Measurements from ENCODE around the gene PLSCR2.
"Not testable (repeated sequence)": the region's sequence is repeated elsewhere in the genome, so short reads cannot be mapped to it uniquely, and the experiment has no call there.

Gene PLSCR2

DNA sequence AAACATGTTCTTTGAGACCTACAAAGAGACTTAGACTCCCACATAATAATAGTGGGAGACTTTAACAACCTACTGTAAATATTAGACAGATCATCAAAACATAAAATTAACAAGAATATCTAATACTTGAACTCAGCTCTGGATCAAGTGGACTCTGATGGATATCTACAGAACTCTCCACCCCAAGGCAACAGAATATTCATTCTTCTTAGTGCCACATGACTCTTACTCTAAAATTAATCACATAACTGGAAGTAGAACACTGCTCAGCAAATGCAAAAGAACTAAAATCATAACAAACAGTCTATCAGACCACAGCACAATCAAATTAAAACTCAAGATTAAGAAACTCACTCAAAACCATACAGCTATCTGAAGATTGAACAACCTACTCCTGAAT, 15.9 kb upstream of the PLSCR2 start:
- no peak for DNase-seq

DNA sequence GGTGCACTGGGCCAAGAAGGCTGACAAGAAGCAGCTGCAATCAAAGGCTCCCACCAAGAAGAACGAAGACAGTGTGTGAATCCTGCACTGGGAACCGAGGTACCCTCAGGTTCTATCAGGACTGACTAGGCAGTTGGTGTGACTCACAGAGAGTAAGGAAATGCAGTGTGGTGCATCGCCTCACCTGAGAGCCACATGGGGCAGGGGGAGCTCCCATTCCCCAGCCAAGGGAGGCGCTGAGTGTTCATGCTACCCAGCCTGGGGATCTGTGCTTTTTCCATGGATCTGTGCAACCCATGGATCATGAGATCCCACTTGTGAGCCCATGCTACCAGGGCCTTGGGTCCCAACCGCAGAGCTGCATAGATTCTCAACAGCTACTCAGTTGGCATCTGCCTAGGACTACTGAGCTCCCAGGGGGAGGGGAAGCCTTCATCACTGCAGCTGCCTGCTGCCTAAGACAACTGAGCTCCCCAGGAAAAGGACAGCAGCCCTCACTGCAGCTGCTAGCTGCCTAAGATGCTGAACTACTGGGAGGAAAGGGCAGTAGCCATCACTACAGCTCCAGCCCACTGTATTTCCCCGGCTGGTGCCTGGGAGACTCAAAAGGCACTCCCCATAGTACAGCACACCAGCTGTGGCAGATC, 6.9 kb upstream of the PLSCR2 start:
- no peak for DNase-seq

DNA sequence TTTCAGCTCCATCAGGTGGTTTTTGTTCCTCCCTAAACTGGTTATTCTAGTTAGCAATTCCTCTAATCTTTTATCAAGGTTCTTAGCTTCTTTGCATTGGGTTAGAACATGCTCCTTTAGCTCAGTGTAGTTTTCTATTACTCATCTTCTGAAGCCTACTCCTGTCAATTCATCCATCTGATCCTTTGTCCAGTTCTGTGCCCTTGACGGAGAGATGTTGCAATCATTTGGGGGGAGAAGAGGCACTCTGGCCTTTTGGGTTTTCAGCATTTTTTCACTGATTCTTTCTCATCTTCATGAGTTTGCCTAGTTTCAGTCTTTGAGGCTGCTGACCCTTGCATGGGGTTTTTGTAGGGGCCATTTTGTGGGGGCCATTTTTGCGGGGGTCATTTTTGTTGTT, 5.6 kb upstream of the PLSCR2 start:
- not testable (repeated sequence) for DNase-seq

DNA sequence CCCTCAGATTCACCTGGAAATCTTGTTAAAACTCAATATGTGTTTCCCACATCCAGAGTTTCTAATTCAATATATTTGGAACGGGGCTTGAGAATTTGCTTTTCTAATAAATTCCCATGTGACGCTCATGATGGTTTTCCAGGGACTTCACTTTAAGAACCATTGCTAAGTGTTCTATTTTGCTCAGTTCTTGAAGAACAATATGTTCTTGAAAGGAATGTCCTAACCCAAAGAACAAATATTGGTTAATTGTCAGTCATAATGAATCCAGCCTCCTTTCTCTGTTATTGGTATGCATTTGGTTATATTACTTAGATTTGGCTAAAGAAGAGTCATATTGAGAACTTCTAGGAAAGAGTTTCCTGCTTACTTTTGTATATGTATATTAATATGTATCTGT, 4.4 kb upstream of the PLSCR2 start:
- DNase-seq: no peak

DNA sequence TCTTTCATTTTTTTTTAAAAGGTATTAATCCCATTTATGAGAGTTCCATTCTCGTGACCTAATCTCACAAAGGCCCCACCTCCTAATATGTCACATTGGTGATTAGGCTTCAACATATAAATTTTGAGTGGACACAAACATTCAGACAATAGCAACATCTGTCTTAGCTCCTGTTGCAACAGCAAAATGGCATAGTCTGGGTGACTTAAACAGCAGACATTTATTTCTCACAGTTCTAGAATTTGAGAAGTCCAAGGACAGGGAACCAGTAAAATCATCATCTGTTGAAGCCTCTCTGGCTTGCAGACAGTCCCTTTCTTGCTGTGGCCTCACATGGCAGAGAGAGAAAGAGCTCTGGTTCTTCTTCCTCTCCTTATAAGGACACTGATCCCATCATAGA, 3.2 kb upstream of the PLSCR2 start:
- DNase-seq: no peak

DNA sequence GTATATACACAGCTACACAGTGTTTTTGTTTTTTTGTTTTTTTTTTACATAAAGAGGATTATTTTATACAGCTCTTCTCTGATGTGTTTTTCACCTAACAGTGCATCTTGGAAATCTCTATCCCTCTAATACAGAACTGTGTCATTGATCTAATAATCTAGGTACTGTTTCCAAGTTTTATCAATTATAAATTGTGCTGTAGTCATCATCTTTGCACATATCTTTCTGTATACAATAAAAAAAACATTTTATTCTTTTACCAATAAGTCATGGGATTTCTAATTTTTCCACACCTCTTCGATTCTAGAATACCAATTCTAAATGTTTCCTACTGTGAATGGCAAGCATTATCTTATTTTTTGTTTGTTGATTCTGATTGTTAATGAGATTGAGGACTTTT, 1.7 kb upstream of the PLSCR2 start:
- DNase-seq: no peak

DNA sequence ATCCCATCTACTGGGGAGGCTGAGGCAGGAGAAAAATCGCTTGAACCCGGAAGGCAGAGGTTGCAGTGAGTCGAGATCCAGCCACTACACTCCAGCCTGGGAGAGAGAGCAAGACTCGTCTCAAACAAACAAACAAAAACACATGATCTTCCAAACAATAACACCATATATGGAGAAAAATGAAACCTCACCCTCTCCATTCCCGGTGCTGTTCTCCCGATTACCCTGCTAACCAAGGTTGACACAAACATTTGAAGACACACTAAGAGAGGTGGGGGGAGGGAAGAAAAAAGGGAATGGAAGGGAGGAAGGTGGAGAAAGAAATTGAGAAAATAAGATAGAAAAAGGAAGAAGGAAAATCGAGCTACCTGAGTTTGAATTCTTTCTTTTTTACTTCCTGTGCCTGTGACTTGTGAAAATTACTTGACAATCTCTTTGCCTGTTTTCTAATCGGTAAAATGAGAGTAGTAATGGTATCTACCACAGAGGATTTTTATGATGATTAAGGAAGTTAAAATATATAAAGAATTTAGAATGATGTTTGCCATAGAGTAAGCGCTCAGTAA, 1.1 kb upstream of the PLSCR2 start:
- no peak for DNase-seq

DNA sequence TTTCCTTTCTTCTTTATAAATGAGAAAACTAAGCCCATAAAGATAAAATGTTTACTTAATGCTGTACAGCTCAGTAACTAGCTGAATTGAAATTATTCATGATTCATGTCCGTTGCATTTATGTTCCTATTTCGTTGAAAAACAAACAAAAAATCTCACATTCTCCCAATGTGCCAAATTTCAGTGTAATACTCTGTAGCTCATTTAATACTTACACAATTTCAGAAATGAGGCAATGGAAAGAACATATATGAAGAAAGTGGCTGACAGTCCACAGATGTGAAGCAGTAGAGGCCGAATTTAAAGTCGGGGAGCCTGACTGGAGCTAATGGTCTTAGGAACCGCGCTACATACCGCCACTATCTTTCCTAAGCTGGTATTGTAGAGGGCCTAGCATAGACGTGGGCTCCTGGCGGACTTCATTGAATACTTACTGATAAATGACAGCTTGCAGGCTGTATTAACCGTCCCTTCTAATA, 651 bp downstream of the PLSCR2 start:
- no peak for DNase-seq

DNA sequence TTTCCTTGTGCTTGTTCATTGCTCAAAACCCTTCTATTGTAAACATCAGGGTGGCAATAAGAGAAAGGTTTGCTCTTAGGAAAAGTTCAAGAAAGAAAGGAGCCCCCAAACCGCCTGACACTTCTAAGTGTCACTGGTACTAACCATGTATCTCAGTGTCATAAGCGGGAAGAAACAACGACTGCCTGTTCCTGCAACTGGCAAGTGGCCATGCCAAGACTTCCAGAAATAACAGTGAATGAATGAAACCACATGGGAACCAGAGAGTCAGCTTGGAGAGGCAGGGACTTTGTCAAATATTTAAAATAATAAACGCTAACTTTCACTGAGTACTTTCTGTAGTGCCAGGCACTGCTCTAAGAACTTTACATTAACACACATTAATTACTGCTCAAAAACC, 1.1 kb downstream of the PLSCR2 start:
- DNase-seq: no peak

DNA sequence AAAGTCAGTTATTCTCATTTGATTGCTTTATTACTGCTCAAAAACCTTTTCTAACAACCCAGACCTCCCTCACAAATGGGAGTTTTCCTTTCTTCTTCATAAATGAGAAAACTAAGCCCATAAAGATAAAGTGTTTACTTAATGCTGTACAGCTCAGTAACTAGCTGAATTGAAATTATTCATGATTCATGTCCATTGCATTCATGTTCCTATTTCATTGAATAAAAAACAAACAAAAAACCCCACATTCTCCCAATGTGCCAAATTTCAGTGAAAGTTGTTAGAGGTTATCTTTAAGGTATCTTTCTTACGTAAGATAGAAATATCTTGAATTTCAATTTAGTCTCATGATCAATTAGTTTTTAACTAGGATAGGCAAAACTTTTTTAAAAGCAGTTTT, 2.8 kb downstream of the PLSCR2 start:
- DNase-seq: no peak

DNA sequence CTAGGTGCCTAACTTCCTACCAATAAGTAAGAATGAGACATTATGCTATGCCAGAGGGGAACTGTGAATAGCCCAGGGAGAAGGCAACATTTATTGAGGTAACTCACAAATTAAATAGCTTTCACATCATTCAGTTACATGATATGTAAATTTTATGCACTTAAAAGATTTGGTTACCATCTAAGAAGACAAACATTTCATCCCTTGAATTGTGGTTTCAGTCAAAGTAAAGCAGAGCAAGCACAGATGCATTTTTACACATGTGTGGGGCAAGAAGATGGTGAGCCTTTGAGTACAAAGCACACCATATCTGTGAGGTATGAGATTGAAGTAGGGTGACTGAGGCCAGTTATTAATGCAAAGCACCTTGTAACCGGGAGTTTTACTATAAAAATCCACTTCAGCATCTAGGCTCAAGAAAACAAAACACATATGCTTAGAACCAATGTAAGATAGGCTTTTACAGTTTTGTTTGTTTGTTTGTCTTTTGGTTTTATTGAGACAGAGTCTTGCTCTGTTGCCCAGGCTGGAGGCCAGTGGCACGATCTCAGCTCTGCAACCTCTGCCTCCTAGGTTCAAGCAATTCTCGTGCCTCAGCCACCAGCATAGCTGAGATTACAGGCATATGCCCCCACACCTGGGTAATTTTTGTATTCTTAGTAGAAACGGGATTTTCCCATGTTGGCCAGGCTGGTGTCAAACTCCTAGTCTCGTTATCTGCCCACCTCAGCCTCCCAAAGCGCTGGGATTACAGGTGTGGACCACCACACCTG, 3.5 kb downstream of the PLSCR2 start:
- DNase-seq: no peak

DNA sequence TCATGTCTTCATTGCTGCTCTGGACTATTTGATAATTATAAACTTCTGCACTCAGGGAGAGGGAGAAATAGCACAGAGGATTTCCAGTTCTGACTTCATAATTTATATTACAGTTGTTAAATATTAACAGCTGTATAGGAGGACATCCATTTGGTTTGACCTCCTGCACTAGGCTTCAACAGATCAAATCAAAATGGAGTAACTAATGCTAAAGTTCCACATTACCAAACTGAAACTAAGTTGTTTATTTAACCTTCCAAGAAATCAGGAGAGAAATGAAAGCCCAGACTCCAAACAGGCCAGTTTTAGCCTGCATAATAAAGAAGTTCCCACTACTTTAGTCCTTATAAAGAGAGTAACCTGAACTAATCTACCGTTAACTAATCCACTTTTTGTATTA, 4.6 kb downstream of the PLSCR2 start:
- no peak for DNase-seq

DNA sequence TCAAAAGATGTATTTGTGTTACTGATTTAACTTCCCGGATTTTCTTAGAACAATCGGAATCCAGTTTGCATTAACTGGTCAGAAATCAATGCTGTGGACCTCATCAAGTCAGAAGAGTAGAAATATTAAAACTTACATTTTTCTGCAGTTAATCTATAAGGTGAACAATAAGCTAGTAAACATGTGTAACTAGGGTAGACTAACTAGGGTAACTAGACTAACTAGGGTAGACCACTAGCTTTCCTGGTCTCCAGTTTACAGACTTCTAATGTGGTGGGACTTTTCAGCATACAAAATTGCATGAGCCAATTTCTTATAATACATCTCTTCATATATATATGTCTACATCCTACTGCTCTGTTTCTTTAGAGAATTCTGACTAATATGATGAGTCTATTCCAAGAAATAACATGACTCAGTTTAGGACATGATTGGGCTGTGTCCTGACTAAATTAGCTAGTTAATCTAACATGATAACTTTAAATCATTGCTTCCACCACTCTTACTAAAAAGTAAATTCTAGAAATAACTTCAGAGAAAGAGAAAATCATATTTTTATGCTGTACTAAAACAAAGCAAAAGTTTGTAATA, 5.3 kb downstream of the PLSCR2 start:
- no peak for DNase-seq

DNA sequence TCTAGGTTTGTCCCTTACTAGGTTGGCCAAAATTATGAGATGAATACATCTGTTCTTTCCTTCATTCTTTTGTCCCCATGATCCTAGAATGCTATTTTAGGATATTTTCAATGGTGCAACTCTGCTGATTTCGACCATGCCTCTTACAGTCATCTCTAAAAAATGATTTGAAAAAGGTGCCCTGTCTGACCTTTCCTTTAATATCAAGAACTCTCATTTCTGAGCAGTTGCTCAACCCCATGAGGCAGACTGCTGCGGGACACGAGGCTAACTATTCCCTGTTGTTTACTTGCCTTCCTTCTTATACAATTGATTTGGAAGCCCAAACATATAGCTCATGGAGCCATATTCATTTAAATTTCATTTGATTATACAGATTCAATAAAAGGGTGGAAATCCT, 14.6 kb downstream of the PLSCR2 start:
- no peak for DNase-seq

DNA sequence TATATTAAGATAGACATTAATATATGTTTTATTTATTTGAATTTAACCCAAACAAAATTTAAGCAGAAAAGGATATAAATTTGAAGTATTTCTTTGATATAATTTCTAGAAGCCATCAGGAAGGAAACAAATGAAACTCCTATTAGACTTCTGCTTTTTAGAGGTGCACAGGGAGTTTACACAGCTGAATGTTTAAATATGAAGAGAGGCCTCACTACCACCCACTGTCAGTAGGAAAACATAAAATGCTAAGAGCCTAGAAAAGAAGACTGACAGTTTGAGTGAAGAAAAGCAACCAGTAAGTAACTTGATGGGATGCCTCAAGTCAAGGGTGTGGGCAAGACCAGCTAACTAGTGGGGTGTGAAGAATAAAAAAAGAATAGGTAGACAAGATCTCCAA, 19.7 kb downstream of the PLSCR2 start:
- no peak for DNase-seq

DNA sequence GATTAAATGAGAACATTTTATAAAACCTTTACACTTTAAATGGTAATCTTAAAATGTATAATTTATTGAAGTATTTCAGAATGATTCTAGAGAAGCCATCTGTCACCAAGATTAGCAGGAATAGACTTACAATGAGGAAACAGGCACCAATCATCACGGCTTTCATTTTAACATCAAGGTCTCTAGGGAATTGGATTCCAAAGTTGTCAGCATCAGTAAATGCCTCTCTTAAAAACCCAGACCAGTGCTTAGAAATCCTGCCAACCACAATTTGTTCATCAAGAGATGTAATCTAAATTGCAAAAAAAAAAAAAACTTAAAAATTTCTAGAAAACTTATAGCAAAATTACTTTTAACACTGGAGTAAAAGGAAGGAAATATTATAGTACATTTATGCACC, 20.3 kb downstream of the PLSCR2 start:
- DNase-seq: no peak

DNA sequence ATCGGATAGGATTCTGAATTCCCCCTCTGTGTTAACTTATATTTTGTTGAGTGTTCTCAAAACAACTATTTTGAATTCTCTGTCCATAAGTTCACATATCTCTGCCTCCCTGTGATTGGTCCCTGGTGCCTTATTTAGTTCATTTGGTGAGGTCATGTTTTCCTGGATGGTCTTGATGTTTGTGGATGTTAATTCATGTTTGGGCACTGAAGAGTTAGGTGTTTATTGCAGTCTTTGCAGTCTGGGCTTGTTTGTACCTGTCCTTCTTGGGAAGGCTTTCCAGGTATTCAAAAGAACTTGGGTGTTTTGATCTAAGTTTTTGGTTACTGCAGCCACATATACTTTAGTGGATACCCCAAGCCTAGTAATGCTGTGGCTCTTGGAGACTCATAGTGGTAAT, 23.3 kb downstream of the PLSCR2 start:
- no peak for DNase-seq

DNA sequence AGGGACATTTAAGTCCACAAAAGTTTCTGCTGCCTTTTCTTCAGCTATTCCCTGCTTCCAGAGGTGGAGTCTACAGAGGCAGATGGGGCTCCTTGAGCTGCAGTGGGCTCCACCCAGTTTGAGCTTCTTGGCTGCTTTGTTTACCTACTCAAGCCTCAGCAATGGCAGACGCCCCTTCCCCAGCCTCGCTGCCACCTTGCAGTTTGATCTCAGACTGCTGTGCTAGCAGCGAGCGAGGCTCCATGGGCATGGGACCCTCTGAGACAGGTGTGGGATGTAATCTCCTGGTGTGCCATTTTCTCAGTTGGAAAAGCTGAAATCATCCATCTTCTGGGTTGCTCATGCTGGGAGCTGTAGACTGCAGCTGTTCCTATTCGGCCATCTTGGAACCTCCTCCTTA, 29.1 kb downstream of the PLSCR2 start:
- DNase-seq: not testable (repeated sequence)

DNA sequence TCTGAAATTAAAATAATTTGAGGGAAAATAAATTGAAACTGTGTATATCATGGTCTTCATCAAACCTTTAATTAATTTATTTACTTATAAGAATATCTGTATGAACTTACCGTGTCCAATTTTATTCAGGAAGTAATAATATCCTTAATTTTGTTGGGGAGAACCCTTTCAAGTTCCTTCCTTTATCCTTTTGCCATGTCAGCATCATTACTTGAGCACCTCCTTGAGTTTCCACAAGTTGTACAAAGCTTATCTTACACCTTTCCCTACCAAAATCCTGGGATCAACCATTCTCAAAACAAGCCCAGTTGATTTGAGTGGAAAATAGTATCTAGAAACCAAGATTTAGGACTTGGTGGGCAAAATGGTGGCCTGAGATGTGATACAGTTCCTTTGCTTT, 37.3 kb downstream of the PLSCR2 start:
- DNase-seq: no peak

DNA sequence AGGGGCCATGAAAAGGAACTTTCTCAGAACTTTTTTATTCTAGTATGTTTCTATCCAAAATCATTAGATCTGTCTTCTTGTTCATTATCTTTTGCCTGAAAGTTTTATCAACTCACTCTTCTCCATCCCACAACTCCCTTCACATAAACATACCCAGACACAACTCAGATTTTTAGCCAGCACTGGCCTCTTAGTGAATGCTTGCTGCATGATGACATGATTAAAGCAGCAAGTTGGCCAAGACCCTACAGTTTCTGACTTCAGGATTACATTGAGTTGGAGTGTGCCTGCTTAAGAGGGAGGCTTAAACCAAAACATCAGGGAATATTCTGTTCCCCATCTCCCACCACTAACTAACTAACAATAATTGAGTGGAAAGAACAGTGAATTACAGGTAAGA, 38.1 kb downstream of the PLSCR2 start:
- DNase-seq: no peak

DNA sequence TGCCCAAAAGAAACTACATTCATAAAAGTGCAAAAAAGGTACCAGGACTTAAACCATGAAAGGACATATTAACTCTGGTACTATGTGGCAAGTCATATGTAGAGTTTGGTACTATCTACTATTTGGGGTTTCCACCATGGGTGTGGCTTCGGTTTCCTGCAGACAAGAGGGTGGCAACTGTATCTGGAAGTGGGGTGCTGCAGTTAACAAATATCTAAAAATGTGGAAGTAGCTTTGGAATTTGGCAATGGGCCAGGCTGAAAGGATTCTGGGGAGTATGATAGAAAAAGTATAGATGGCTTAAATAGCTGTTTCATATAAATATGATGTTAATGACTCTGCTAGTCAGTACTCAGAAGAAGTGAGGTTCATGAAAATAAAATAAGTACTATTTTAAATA, 44.0 kb downstream of the PLSCR2 start:
- no peak for DNase-seq

DNA sequence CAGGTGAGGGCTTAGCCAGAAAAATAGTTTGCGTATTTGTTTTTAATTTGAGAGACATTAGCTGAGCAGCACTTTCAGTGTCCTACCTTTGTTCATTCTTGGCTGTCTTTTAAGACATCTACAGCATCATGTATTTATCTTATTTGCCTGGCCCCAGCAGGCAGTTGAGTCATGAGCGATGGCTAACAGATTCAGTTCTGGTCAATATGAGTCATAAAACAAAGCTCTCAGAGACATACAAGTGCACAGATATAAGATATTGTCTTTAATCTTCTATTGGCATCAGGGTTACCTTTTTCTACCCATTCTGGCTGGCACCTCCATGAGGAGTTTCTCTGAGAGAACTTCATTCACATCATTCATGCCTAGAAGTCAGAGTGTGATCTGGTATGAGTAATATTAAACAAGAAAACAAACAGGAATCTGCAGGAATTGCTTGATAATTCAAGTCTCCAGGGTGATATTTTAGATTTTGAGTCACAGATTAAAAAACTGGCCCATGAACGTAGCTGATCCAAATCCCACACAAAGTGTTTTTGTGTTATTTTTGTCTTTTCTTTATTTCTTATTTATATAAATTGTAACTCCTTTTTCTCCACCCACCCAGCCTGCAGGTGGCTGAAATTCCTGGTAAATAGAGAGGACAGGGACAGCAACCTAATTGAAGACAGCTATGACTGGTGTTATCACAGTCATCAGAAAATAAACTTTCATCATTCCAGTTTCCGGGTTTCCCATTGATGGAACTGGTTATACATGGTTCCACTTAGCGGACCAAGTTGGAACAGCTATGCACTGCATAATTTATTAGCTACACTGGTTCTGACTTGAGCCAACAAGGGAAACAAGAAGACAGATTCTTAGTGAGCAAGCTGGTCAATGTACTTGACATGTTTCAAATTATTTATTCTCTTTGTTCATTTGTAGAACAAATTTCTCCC, 47.3 kb downstream of the PLSCR2 start:
- DNase-seq: no peak

DNA sequence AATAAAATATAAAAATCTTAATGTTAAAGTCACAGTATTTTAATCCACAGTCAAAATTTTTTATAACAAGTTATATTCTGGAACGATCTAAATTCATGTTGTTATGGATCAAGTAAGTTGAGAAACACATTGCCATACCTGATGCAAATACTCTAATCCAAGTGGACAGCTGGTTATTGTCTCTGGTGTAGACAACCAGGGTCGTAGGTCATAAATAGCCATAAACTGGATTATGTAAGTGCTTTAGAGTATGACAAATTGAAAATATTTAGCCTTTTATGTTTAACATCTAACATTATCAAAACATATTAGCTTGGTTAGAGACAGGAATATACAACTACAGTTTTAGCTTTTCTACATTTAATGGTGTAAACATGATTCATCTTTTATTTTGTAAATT, 53.0 kb downstream of the PLSCR2 start:
- no peak for DNase-seq

Measured in NK-92 treated with Interleukin-12 subunit alpha and Interleukin-12 subunit beta, amount 100 ng/mL, for 24 hours (cell line).